Measurements from ENCODE around the gene EDC3.

EDC3 gene

DNA sequence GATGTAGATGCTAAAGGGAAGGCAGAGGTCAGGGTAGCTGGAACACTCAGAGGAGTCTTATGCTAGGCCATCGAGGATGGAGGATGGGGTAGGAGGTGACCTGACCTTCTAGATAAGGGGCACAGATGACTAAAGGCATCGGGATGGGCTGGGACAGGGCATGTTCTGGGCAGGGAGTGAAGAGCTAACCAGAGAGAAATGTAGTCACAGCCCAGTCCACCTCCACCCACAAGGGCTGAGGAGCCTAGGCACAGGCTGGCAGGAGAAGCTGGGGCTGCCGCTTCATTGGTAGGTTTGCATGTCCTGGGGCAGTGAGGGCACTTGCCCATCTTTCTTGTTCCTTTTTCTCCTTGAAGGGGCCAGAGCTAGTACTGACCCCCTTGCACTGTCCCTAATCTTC lies 67.6 kb downstream of the EDC3 start:
- TF ChIP-seq, protein P1, sequence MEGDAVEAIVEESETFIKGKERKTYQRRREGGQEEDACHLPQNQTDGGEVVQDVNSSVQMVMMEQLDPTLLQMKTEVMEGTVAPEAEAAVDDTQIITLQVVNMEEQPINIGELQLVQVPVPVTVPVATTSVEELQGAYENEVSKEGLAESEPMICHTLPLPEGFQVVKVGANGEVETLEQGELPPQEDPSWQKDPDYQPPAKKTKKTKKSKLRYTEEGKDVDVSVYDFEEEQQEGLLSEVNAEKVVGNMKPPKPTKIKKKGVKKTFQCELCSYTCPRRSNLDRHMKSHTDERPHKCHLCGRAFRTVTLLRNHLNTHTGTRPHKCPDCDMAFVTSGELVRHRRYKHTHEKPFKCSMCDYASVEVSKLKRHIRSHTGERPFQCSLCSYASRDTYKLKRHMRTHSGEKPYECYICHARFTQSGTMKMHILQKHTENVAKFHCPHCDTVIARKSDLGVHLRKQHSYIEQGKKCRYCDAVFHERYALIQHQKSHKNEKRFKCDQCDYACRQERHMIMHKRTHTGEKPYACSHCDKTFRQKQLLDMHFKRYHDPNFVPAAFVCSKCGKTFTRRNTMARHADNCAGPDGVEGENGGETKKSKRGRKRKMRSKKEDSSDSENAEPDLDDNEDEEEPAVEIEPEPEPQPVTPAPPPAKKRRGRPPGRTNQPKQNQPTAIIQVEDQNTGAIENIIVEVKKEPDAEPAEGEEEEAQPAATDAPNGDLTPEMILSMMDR (IDR thresholded peaks at IDR 0.05; ENCODE audit: unreplicated experiment in 3 of 3): no peak
- Mint-ChIP-seq H3K27me3 (ENCODE audit: low read depth) (no peaks in the 10 kb centered on the region), H3K36me3 (ENCODE audit: low read depth) (peaks cover 59% of the 10 kb centered on the region), H3K4me1 (peaks cover 11% of the 10 kb centered on the region), H3K27ac (no peak overlapping the region), H3K4me3 (no peak overlapping the region), H3K9me3 (no peaks in the 10 kb centered on the region)

DNA sequence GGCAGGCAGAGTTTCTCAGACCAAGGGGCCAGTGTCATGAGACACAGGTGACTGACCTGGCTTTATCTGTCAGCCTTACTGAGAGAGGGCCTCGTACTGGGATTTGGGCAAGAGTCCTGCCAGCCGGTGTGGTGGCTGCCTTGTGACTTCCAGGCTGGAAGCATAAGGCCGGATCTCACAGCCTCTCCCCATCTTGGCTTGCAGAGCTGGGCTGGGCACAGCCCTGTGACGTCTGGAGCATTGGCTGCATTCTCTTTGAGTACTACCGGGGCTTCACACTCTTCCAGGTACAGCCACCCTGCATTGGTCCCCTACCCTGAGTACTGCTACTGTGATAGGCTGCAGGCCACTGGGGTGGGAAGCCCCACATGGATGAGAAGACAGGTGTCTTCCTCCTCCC lies 68.1 kb downstream of the EDC3 start:
- H3K9me3 Mint-ChIP-seq: no peaks in the 10 kb centered on the region
- H3K27ac Mint-ChIP-seq: no peak overlapping the region
- H3K4me1 Mint-ChIP-seq: peaks cover 11% of the 10 kb centered on the region
- TF ChIP-seq, protein P1 (IDR thresholded peaks at IDR 0.05; ENCODE audit: unreplicated experiment in 3 of 3): no peak
- H3K4me3 Mint-ChIP-seq: no peak overlapping the region
- H3K27me3 Mint-ChIP-seq (ENCODE audit: low read depth): no peaks in the 10 kb centered on the region
- H3K36me3 Mint-ChIP-seq (ENCODE audit: low read depth): peaks cover 63% of the 10 kb centered on the region

DNA sequence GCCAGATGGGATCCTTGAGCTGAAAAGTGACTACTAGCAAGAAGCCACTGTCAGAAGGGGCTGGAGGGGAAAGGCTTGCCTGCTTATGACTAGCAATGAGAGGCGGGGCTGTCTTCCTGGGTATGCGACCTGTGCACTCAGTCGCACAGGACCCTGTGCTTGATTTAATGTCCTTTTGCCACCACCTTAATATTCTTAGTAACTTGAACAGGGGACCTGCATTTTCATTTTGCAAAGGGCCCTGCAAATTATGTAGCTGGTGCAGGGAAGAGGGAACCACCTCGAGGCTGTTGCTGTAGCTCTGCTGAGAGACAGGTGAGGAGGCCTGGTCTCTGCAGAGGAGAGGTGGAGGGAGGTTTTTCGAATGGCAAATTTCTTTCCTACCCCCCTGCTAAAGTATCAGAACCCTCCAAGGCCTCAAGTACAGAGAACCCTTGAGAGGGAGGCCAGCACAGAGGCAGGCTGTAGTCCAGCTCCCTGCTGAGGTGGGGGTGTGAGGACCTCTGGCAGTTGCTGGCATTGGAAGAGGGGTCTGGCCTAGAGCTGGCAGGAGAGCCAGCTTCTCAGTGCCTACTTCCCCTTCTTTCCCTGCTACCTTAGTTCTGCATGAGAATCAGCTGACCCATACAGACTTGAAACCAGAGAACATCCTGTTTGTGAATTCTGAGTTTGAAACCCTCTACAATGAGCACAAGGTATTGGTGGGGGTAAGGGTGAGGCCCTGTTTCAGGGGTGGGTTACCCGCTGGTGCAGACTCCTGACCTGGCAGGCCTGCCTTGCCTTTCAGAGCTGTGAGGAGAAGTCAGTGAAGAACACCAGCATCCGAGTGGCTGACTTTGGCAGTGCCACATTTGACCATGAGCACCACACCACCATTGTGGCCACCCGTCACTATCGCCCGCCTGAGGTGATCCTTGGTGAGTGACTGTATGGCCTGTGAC lies 68.8 kb downstream of the EDC3 start:
- TF ChIP-seq, protein P1 (IDR thresholded peaks at IDR 0.05; ENCODE audit: unreplicated experiment in 3 of 3): no peak
- H3K9me3 Mint-ChIP-seq: no peaks in the 10 kb centered on the region
- H3K36me3 Mint-ChIP-seq (ENCODE audit: low read depth): peaks cover 63% of the 10 kb centered on the region
- no peaks in the 10 kb centered on the region for H3K27me3 Mint-ChIP-seq (ENCODE audit: low read depth)
- H3K4me1 Mint-ChIP-seq: peaks cover 11% of the 10 kb centered on the region
- no peak overlapping the region for H3K4me3 Mint-ChIP-seq
- no peak overlapping the region for H3K27ac Mint-ChIP-seq

DNA sequence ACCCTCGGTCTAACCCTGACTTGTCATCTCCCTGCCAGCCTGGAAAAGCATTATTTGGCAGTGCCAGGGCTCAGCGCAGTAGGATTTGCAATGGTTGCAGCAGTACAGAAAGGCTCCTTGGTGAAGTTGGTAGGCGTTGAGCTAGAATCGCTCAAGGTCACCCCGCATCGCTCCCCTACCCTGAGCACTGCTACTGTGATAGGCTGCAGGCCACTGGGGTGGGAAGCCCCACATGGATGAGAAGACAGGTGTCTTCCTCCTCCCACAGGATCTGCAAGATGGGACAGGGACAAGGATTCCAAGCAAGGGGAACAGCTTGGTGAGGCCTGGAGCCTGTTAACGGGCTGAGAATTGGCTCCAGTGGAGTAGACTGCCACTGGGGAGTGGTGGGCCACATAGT lies 69.5 kb downstream of the EDC3 start:
- peaks cover 11% of the 10 kb centered on the region for H3K4me1 Mint-ChIP-seq
- TF ChIP-seq, protein P1 (IDR thresholded peaks at IDR 0.05; ENCODE audit: unreplicated experiment in 3 of 3): no peak
- no peak overlapping the region for H3K27ac Mint-ChIP-seq
- no peaks in the 10 kb centered on the region for H3K9me3 Mint-ChIP-seq
- H3K4me3 Mint-ChIP-seq: no peak overlapping the region
- no peaks in the 10 kb centered on the region for H3K27me3 Mint-ChIP-seq (ENCODE audit: low read depth)
- H3K36me3 Mint-ChIP-seq (ENCODE audit: low read depth): peaks cover 68% of the 10 kb centered on the region

DNA sequence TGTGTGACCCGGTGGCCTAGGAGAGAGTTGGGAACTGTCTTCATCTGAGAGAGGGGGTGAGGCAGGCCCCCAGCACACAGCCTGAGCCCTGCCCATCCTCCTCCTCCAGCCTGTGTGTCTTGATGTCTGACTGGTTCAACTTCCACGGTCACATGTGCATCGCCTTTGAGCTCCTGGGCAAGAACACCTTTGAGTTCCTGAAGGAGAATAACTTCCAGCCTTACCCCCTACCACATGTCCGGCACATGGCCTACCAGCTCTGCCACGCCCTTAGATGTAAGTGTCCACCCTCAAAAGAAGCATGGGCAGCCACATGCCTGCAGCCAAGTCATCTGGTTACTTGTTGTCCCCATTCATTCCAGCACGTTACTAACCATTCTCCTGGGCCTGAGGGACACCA lies 70.1 kb downstream of the EDC3 start:
- Mint-ChIP-seq H3K9me3 (no peaks in the 10 kb centered on the region), H3K4me3 (no peak overlapping the region), H3K27ac (no peak overlapping the region), H3K27me3 (ENCODE audit: low read depth) (no peaks in the 10 kb centered on the region), H3K4me1 (peaks cover 11% of the 10 kb centered on the region), H3K36me3 (ENCODE audit: low read depth) (peaks cover 73% of the 10 kb centered on the region)
- TF ChIP-seq, protein P1 (IDR thresholded peaks at IDR 0.05; ENCODE audit: unreplicated experiment in 3 of 3): no peak
